GM12892 (cell line): Measurements from ENCODE around the gene SMARCC1.

Experiments used
- POLR2A ChIP-seq: IDR thresholded peaks from 2 replicates; pipeline ENCODE4 v1.6.1; 2011; ENCODE audit warnings: low read depth, low read length, control low read depth
- POLR2AphosphoS5 ChIP-seq: IDR thresholded peaks from 2 replicates; pipeline ENCODE4 v1.6.1; 2011; ENCODE audit warnings: low read depth, low read length, control low read depth
- TAF1 ChIP-seq: IDR thresholded peaks from 2 replicates; pipeline ENCODE4 v1.6.1; 2011; ENCODE audit warnings: low read depth, mild to moderate bottlenecking, control low read depth, low read length, borderline replicate concordance

DNA sequence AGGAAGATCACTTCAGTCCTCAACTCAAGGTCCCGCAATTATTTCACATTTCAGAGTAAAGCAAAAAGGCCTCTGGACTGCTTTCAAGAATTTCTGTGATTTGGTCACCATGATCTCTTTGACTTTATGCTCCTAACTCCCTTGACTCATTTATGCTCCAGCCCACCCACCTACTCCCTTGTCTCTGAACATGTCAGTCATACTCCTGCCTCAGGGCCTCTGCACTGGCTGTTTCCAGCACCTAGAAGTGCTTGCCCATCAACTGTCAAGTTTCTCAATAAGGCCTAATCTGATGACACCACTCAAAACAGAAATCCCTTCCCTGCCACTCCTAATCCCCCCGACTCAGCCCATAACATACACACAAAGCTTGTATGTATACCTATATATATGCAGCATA lies 166.9 kb downstream of the SMARCC1 start:
- TF ChIP-seq POLR2A (no peak), TAF1 (no peak), POLR2AphosphoS5 (no peak)
